ENCODE measurements around the gene PCDHGC3. TPM values are rescaled to one million over a fixed set of nuclear protein-coding genes. Genes with fewer than 3 reads are reported as not detected.

Gene PCDHGC3
- total RNA-seq, 2 donors from 2014 or later = not detected

- H3K9me3 Mint-ChIP-seq = no peaks in the 10 kb centered on the region
- H3K36me3 Mint-ChIP-seq (ENCODE audit: insufficient read depth in 2 of 2) = no peaks in the 10 kb centered on the region
- DNase-seq (no peak), ATAC-seq (replicated peaks in 1 of 2) (no peak)
- H3K4me1 Mint-ChIP-seq (ENCODE audit: low read depth) = no peaks in the 10 kb centered on the region
- peaks cover 6% of the 10 kb centered on the region for H3K27me3 Mint-ChIP-seq (ENCODE audit: low read depth)
- H3K27ac Mint-ChIP-seq = no peak overlapping the region
- no peak overlapping the region for H3K4me3 Mint-ChIP-seq
These were observed 27.9 kb downstream of the PCDHGC3 start for GRCh38 chr5:141503681-141504080.

GRCh38 chr5:141504216-141504615 is 28.4 kb downstream of the PCDHGC3 start:
- H3K4me3 Mint-ChIP-seq = no peak overlapping the region
- no peaks in the 10 kb centered on the region for H3K9me3 Mint-ChIP-seq
- peaks cover 4% of the 10 kb centered on the region for H3K4me1 Mint-ChIP-seq (ENCODE audit: low read depth)
- no peak for ATAC-seq (replicated peaks in 1 of 2)
- H3K36me3 Mint-ChIP-seq (ENCODE audit: insufficient read depth in 2 of 2) = no peaks in the 10 kb centered on the region
- DNase-seq = no peak
- peaks cover under 1% of the 10 kb centered on the region for H3K27me3 Mint-ChIP-seq (ENCODE audit: low read depth)
- H3K27ac Mint-ChIP-seq = no peak overlapping the region

GRCh38 chr5:141506381-141507155 is 30.8 kb downstream of the PCDHGC3 start:
- Mint-ChIP-seq H3K4me3 (no peak overlapping the region), H3K27me3 (ENCODE audit: low read depth) (no peaks in the 10 kb centered on the region), H3K4me1 (ENCODE audit: low read depth) (peaks cover 12% of the 10 kb centered on the region), H3K36me3 (ENCODE audit: insufficient read depth in 2 of 2) (no peaks in the 10 kb centered on the region), H3K9me3 (no peaks in the 10 kb centered on the region), H3K27ac (no peak overlapping the region)
- no peak for DNase-seq
- no peak for ATAC-seq (replicated peaks in 1 of 2)

GRCh38 chr5:141507387-141508091 is 31.8 kb downstream of the PCDHGC3 start:
- Mint-ChIP-seq H3K27ac (no peak overlapping the region), H3K9me3 (no peaks in the 10 kb centered on the region), H3K4me3 (no peak overlapping the region), H3K36me3 (ENCODE audit: insufficient read depth in 2 of 2) (no peaks in the 10 kb centered on the region), H3K27me3 (ENCODE audit: low read depth) (no peaks in the 10 kb centered on the region), H3K4me1 (ENCODE audit: low read depth) (peaks cover 19% of the 10 kb centered on the region)
- no peak for DNase-seq
- ATAC-seq (replicated peaks in 1 of 2) = no peak

- H3K9me3 Mint-ChIP-seq = no peaks in the 10 kb centered on the region
- no peak overlapping the region for H3K4me3 Mint-ChIP-seq
- DNase-seq (no peak), ATAC-seq (replicated peaks in 1 of 2) (no peak)
- H3K27ac Mint-ChIP-seq = no peak overlapping the region
- H3K27me3 Mint-ChIP-seq (ENCODE audit: low read depth) = no peaks in the 10 kb centered on the region
- peaks cover 0 to 2% of the 10 kb centered on the region in 2 donors for H3K36me3 Mint-ChIP-seq (ENCODE audit: insufficient read depth in 2 of 2)
- H3K4me1 Mint-ChIP-seq (ENCODE audit: low read depth) = peaks cover 27% of the 10 kb centered on the region
These were observed 32.7 kb downstream of the PCDHGC3 start for GRCh38 chr5:141508440-141508797.

- no peaks in the 10 kb centered on the region for H3K27me3 Mint-ChIP-seq (ENCODE audit: low read depth)
- H3K27ac Mint-ChIP-seq = no peak overlapping the region
- H3K36me3 Mint-ChIP-seq (ENCODE audit: insufficient read depth in 2 of 2) = peaks cover 0 to 2% of the 10 kb centered on the region in 2 donors
- DNase-seq = peak; percentile 32 to 35
- H3K9me3 Mint-ChIP-seq = no peaks in the 10 kb centered on the region
- peak overlapping the region; percentile 56 to 68 for H3K4me3 Mint-ChIP-seq
- peak; percentile 27 to 42 for ATAC-seq (replicated peaks in 1 of 2)
- peaks cover 33% of the 10 kb centered on the region for H3K4me1 Mint-ChIP-seq (ENCODE audit: low read depth)
These were observed 33.2 kb downstream of the PCDHGC3 start for GRCh38 chr5:141508798-141509611.

GRCh38 chr5:141510160-141510559 is 34.4 kb downstream of the PCDHGC3 start:
- Mint-ChIP-seq H3K4me1 (ENCODE audit: low read depth) (peaks cover 45% of the 10 kb centered on the region), H3K4me3 (no peak overlapping the region), H3K27ac (no peak overlapping the region), H3K9me3 (no peaks in the 10 kb centered on the region), H3K36me3 (ENCODE audit: insufficient read depth in 2 of 2) (peaks cover 1 to 2% of the 10 kb centered on the region in 2 donors), H3K27me3 (ENCODE audit: low read depth) (no peaks in the 10 kb centered on the region)
- DNase-seq (no peak), ATAC-seq (replicated peaks in 1 of 2) (no peak)

GRCh38 chr5:141510850-141511601 is 35.3 kb downstream of the PCDHGC3 start:
- DNase-seq (no peak), ATAC-seq (replicated peaks in 1 of 2) (no peak)
- Mint-ChIP-seq H3K27ac (no peak overlapping the region), H3K36me3 (ENCODE audit: insufficient read depth in 2 of 2) (peaks cover 1 to 2% of the 10 kb centered on the region in 2 donors), H3K9me3 (no peaks in the 10 kb centered on the region), H3K4me1 (ENCODE audit: low read depth) (peaks cover 50% of the 10 kb centered on the region), H3K4me3 (no peak overlapping the region), H3K27me3 (ENCODE audit: low read depth) (no peaks in the 10 kb centered on the region)

- Mint-ChIP-seq H3K9me3 (no peaks in the 10 kb centered on the region), H3K27me3 (ENCODE audit: low read depth) (no peaks in the 10 kb centered on the region), H3K36me3 (ENCODE audit: insufficient read depth in 2 of 2) (peaks cover 1 to 2% of the 10 kb centered on the region in 2 donors), H3K4me3 (no peak overlapping the region), H3K4me1 (ENCODE audit: low read depth) (peaks cover 54% of the 10 kb centered on the region), H3K27ac (no peak overlapping the region)
- ATAC-seq (replicated peaks in 1 of 2) (no peak), DNase-seq (no peak)
These were observed 36.1 kb downstream of the PCDHGC3 start for GRCh38 chr5:141511771-141512325.

- Mint-ChIP-seq H3K27me3 (ENCODE audit: low read depth) (no peaks in the 10 kb centered on the region), H3K4me3 (peak overlapping the region; percentile 78 to 96), H3K4me1 (ENCODE audit: low read depth) (peaks cover 54% of the 10 kb centered on the region), H3K36me3 (ENCODE audit: insufficient read depth in 2 of 2) (peaks cover 1 to 3% of the 10 kb centered on the region in 2 donors), H3K9me3 (no peaks in the 10 kb centered on the region), H3K27ac (peak overlapping the region; percentile 43)
- peak; percentile 87 to 92 for DNase-seq
- ATAC-seq (replicated peaks in 1 of 2) = peak; percentile 46 to 47
These were observed 36.7 kb downstream of the PCDHGC3 start for GRCh38 chr5:141512390-141512910.

- peak; percentile 36 to 41 for DNase-seq
- no peaks in the 10 kb centered on the region for H3K27me3 Mint-ChIP-seq (ENCODE audit: low read depth)
- ATAC-seq (replicated peaks in 1 of 2) = peak; percentile 48 to 67
- peaks cover 54% of the 10 kb centered on the region for H3K4me1 Mint-ChIP-seq (ENCODE audit: low read depth)
- H3K9me3 Mint-ChIP-seq = no peaks in the 10 kb centered on the region
- H3K4me3 Mint-ChIP-seq = peak overlapping the region; percentile 78 to 96
- H3K27ac Mint-ChIP-seq = peak overlapping the region; percentile 6
- H3K36me3 Mint-ChIP-seq (ENCODE audit: insufficient read depth in 2 of 2) = peaks cover 2 to 3% of the 10 kb centered on the region in 2 donors
These were observed 37.3 kb downstream of the PCDHGC3 start for GRCh38 chr5:141512911-141513626.

Data from activated T-cell treated with anti-CD3 and anti-CD28 coated beads, Interleukin-2, amount 50 U/mL, for 72 hours (primary cell).